ENCODE data around the gene APOC4.

GRCh38 chr19:44924243-44924725 lies 17.8 kb upstream of the APOC4 start:
- TF ChIP-seq CTCF (IDR thresholded peaks at IDR 0.05) = no peak
- no peak for TF ChIP-seq POLR2A (IDR thresholded peaks at IDR 0.05)
